ENCODE data around the gene C2CD2L. TPM values are rescaled to one million over a fixed set of nuclear protein-coding genes. Genes with fewer than 3 reads are reported as not detected.

The C2CD2L gene
- total RNA-seq, 1 experiment from 2014 or later = 5.6 TPM

GRCh38 chr11:119160151-119160550 lies 53.0 kb downstream of the C2CD2L start:
- no peak overlapping the region for H3K9ac ChIP-seq (ENCODE audit: extremely low read depth, insufficient read length, low read length)
- H3K23ac ChIP-seq (ENCODE audit: insufficient read length, low read depth, low read length) = no peak overlapping the region
- no peak overlapping the region for H4K5ac ChIP-seq (ENCODE audit: insufficient read length, low read depth, low read length)
- H3K4me2 ChIP-seq (ENCODE audit: insufficient read depth, insufficient read length, low read length) = no peak overlapping the region
- no peak overlapping the region for H2AFZ ChIP-seq (ENCODE audit: low read length)
- H2AK5ac ChIP-seq (ENCODE audit: insufficient read length, low read length) = no peak overlapping the region
- TF ChIP-seq CTCF (conservative IDR thresholded peaks at IDR 0.05) = no peak
- H3K18ac ChIP-seq (ENCODE audit: insufficient read length, low read depth, low read length) = no peak overlapping the region
- Mint-ChIP-seq H3K36me3 (ENCODE audit: insufficient read depth in 1 of 3, low read depth in 3 of 3) (no peaks in the 10 kb centered on the region), H3K27ac (no peak overlapping the region), H3K9me3 (no peaks in the 10 kb centered on the region), H3K27me3 (ENCODE audit: low read depth) (peaks cover 10% of the 10 kb centered on the region), H3K4me1 (peaks cover 11 to 15% of the 10 kb centered on the region in 2 experiments), H3K4me3 (no peak overlapping the region)
- H3K27me3 ChIP-seq (ENCODE audit: insufficient read depth, low read length) = no peaks in the 10 kb centered on the region
- no peak for DNase-seq
- H2BK5ac ChIP-seq (ENCODE audit: insufficient read length, low read length) = no peak overlapping the region
- H3K4me1 ChIP-seq (ENCODE audit: insufficient read depth, low read length) = no peaks in the 10 kb centered on the region
- no peak overlapping the region for H2BK15ac ChIP-seq (ENCODE audit: low read depth, low read length)
- WGBS (ENCODE audit: extremely low coverage, insufficient read length, low lambda C conversion rate) = no CpG with 5 or more reads among the region's 9 CpGs
- H2BK120ac ChIP-seq (ENCODE audit: low read depth, low read length, poor library complexity, severe bottlenecking) = no peak overlapping the region
- no peak overlapping the region for H3K56ac ChIP-seq (ENCODE audit: insufficient read length, low read depth, low read length)
- no peaks in the 10 kb centered on the region for H3K79me1 ChIP-seq (ENCODE audit: insufficient read depth, low read depth, low read length, poor library complexity, severe bottlenecking)
- no peak overlapping the region for H3K14ac ChIP-seq (ENCODE audit: insufficient read depth, low read length)
- H4K91ac ChIP-seq (ENCODE audit: insufficient read length, low read depth, low read length) = no peak overlapping the region
- no peaks in the 10 kb centered on the region for H3K23me2 ChIP-seq (ENCODE audit: insufficient read length, low read depth, low read length, poor library complexity, severe bottlenecking)
- H2BK12ac ChIP-seq (ENCODE audit: insufficient read length, low read depth, low read length) = no peak overlapping the region
- no peak overlapping the region for H2BK20ac ChIP-seq (ENCODE audit: low read depth, low read length, poor library complexity, severe bottlenecking)
- H3K27ac ChIP-seq (ENCODE audit: insufficient read length, low read depth, low read length) = no peak overlapping the region
- no peaks in the 10 kb centered on the region for H3K9me3 ChIP-seq (ENCODE audit: control insufficient read depth, low read depth, low read length)
- no peaks in the 10 kb centered on the region for H3K79me2 ChIP-seq (ENCODE audit: insufficient read depth, low read length)
- H4K20me1 ChIP-seq (ENCODE audit: control insufficient read depth, insufficient read depth, insufficient read length) = no peaks in the 10 kb centered on the region
- H3K4ac ChIP-seq (ENCODE audit: low read depth, low read length) = no peak overlapping the region
- H3T11ph ChIP-seq (ENCODE audit: low read length) = no peak overlapping the region
- H4K8ac ChIP-seq (replicated peaks; ENCODE audit: insufficient read length, low read depth, low read length) = no peak overlapping the region

All from H9 (cell line).